GM06990 (cell line): ENCODE data around the gene RPA4.

Experiments used
- DNase-seq: peaks from one replicate; pipeline ENCODE4 v3.0.0-alpha.2; 2011; ENCODE audit not compliant: insufficient read length; ENCODE audit errors: extremely low read depth
- H3K27me3 ChIP-seq: replicated peaks from 2 replicates; pipeline ENCODE4 v1.6.0; 2011; ENCODE audit warnings: low read length; ENCODE audit not compliant: control insufficient read depth, insufficient read depth
- H3K36me3 ChIP-seq: 2 replicates; pipeline ENCODE4 v1.5.1; 2011; ENCODE audit warnings: low read length; ENCODE audit not compliant: control insufficient read depth, insufficient read depth
- H3K4me3 ChIP-seq: replicated peaks from 2 replicates; pipeline ENCODE4 v1.5.1; 2011; ENCODE audit warnings: low read depth, mild to moderate bottlenecking, control low read depth, low read length
- TF ChIP-seq, protein P1 (sequence below): IDR thresholded peaks from 2 replicates; pipeline ENCODE4 v1.5.1; 2011; ENCODE audit warnings: low read length, control low read depth, mild to moderate bottlenecking, inconsistent platforms; ENCODE audit not compliant: insufficient read depth, poor library complexity, severe bottlenecking

RPA4 gene

DNA sequence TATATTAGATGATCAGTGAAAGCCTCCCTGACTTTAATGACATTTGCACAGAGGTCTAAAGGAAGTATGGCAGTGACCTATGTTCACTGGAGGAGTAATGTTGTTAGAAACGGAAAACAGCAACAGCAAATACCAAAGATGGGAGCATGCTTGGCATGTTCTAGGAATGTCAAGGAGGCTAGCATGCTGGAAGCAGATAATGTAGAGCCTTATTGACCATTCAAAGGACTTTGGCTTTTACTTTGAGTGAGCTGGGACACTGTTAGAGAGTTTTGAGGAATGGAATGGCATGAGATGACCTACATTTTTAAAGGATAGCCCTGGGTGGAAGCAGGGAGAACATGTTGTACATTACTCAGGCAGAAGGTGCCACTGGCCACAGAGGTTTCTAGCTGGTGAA is 6.0 kb downstream of the RPA4 start:
- TF ChIP-seq, protein P1, sequence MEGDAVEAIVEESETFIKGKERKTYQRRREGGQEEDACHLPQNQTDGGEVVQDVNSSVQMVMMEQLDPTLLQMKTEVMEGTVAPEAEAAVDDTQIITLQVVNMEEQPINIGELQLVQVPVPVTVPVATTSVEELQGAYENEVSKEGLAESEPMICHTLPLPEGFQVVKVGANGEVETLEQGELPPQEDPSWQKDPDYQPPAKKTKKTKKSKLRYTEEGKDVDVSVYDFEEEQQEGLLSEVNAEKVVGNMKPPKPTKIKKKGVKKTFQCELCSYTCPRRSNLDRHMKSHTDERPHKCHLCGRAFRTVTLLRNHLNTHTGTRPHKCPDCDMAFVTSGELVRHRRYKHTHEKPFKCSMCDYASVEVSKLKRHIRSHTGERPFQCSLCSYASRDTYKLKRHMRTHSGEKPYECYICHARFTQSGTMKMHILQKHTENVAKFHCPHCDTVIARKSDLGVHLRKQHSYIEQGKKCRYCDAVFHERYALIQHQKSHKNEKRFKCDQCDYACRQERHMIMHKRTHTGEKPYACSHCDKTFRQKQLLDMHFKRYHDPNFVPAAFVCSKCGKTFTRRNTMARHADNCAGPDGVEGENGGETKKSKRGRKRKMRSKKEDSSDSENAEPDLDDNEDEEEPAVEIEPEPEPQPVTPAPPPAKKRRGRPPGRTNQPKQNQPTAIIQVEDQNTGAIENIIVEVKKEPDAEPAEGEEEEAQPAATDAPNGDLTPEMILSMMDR, result no peak
- Histone ChIP-seq H3K4me3 (no peak overlapping the region), H3K27me3 (no peaks in the 10 kb centered on the region), H3K36me3 (no peaks in the 10 kb centered on the region)
- no peak for DNase-seq

DNA sequence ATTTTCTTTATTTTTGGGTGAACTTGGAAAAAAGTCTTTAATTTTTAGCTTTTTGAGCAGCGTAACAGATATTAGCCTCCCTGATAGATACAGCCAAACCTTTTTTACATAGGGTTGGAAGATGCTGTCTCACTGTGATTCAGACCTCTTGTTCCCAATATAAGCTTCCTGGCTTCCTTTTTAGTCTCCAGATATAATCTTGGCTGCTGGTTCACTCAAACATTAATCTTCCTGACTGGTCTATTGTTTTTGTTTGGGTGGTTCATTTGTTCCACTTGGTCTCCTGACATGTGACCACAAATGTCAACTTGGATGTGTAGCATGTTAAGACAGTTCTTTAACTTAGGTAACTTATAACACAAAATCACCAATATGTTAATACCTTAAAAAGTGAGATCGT is 23.0 kb downstream of the RPA4 start:
- Histone ChIP-seq H3K36me3 (no peaks in the 10 kb centered on the region), H3K4me3 (no peak overlapping the region), H3K27me3 (no peaks in the 10 kb centered on the region)
- no peak for DNase-seq
- TF ChIP-seq, protein P1, result no peak

DNA sequence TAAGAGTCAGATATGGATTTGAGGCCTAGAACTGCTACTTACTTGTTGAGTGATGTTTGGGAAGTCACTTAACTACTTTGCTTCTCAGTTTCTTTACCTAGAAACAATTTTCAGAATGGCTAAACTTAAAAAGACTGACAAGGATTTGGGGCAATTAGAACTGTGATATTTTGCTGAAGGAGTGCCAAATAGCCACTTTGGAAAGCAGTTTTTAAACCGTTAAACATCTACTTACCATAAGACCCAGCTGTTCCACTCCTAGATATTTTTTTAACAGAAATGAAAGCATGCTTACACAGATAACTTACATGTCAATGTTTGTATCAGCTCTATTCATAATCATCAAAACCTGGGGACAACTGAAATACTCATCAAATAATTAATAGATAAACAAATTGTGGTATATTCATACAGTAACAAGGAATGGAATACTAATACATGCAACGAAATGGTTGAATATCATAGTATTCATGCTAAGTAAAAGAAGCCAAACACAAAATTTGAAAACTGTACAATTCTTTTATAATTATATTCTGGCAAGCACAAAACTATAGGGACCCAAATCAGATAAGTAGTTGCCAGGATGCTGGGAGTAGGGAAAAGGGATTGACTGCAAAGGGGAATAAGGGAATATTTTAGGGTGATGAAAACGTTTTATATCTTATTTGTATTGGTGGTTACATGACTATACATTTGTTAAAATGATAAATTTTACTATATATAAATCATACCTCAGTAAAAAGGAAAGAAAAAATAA is 24.0 kb downstream of the RPA4 start:
- DNase-seq, result no peak
- H3K4me3 ChIP-seq, result no peak overlapping the region
- no peaks in the 10 kb centered on the region for H3K36me3 ChIP-seq
- H3K27me3 ChIP-seq, result no peaks in the 10 kb centered on the region
- TF ChIP-seq, protein P1, result no peak

DNA sequence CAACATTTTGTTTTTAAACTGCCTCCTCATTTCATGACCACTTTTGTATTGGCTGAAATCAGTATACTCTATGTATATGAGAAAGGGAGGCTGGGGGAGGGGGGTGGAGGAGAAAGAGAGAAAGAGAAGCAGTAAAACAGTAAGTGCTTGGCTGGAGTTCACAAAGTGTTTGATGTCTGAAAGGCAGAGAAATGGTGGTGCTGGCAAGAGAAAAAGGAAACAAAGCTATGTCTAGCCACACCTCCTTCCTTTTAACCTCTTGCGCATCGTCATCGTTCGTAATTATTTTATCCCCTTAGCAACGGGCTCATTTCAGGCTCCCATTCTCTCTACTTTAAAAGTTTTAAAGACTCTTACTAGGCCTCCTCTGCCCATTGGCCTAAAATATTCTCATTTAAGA is 25.6 kb downstream of the RPA4 start:
- no peak for DNase-seq
- Histone ChIP-seq H3K36me3 (no peaks in the 10 kb centered on the region), H3K27me3 (no peaks in the 10 kb centered on the region), H3K4me3 (no peak overlapping the region)
- TF ChIP-seq, protein P1, result no peak

DNA sequence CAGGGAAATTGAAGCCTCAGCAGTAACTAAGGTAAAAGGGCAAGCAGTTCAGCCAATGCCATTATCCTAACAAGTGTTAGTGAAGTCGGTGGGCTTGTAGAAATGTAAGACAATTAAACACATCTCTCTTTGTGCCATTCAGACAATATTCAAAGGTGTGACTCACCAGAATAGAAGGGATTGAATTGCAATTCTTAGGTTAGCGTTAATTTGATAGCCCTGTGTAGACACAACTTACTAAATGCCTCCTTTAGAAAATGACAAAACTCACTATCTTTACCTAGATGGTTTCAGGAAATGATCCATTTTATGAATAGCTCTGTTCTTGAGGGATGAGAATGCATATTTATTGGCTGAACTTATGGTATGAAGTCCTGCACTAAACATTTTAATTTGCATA is 35.2 kb downstream of the RPA4 start:
- DNase-seq, result no peak
- H3K36me3 ChIP-seq, result no peaks in the 10 kb centered on the region
- no peaks in the 10 kb centered on the region for H3K27me3 ChIP-seq
- TF ChIP-seq, protein P1, result no peak
- H3K4me3 ChIP-seq, result no peak overlapping the region

DNA sequence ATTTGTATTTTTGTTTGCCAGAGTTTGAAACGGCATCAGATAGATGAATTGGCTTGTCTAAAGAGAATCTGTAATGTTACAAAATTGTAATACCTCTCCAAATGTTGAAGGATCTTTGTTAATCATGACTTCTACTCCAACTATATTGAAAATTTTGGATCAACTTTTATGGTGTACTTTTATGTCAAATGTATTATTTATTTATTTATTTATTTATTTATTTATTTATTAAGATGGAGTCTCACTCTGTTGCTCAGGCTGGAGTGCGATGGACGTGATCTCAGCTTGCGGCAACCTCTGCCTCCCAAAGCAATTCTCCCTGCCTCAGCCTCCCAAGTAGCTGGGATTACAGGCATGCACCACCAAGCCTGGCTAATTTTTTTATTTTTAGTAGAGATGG is 36.0 kb downstream of the RPA4 start:
- TF ChIP-seq, protein P1, result no peak
- Histone ChIP-seq H3K27me3 (no peaks in the 10 kb centered on the region), H3K36me3 (no peaks in the 10 kb centered on the region), H3K4me3 (no peak overlapping the region)
- DNase-seq, result no peak
